OCI-LY3 (cell line): ENCODE data around the gene OR6K6.

Experiments used
- CTCF ChIP-seq: fragments of 200-600, 300-600 bp; sonication (generic); IDR thresholded peaks from 2 replicates; pipeline ENCODE4 v1.5.1; 2014; ENCODE audit warnings: antibody characterized with exemption, low read length, low read depth
- EZH2phosphoT487 ChIP-seq: fragments of 200-600 bp; shearing (Covaris generic); IDR thresholded peaks from 2 replicates; pipeline ENCODE4 v1.6.1; 2018; ENCODE audit warnings: antibody characterized with exemption, mixed run types, low read depth

- TF ChIP-seq CTCF (no peak), EZH2phosphoT487 (no peak)
These were observed 2.3 kb upstream of the OR6K6 start for GRCh38 chr1:158752155-158752712.
